Caki2 (cell line): Measurements from ENCODE around the gene DSTN. TPM values are rescaled to one million over a fixed set of nuclear protein-coding genes. Genes with fewer than 3 reads are reported as not detected.

Experiments used
- total RNA-seq: library from RNA; depleted of rRNA; stranded (reverse); fragments of >200 nt; shearing (Covaris generic); gene quantifications from 2 replicates; pipeline ENCODE4 v1.2.3, GENCODE V29; 2014; ENCODE audit warnings: low replicate concordance; rRNA removed

DSTN gene
- total RNA-seq, 1 experiment from 2014 or later: 935 TPM

Other genes with a start within 250 kb of the DSTN start
- gene BFSP1, start 38.7 kb upstream of the DSTN start, total RNA-seq: 26.7 and 37.0 TPM in 2 replicates
- gene RRBP1, start 112.2 kb downstream of the DSTN start, total RNA-seq: 70.4 and 78.7 TPM in 2 replicates
- gene BANF2, start 129.9 kb downstream of the DSTN start, total RNA-seq: not detected in 2 replicates